SH-SY5Y (cell line): ENCODE data around the gene MC5R.

Experiments used
- GATA2 ChIP-seq: IDR thresholded peaks from 2 replicates; pipeline ENCODE4 v1.6.1; 2011; ENCODE audit warnings: mild to moderate bottlenecking, low read depth, low read length
- GATA3 ChIP-seq: IDR thresholded peaks from 2 replicates; pipeline ENCODE4 v1.6.1; 2011; ENCODE audit warnings: low read depth, mild to moderate bottlenecking, low read length, moderate library complexity

DNA sequence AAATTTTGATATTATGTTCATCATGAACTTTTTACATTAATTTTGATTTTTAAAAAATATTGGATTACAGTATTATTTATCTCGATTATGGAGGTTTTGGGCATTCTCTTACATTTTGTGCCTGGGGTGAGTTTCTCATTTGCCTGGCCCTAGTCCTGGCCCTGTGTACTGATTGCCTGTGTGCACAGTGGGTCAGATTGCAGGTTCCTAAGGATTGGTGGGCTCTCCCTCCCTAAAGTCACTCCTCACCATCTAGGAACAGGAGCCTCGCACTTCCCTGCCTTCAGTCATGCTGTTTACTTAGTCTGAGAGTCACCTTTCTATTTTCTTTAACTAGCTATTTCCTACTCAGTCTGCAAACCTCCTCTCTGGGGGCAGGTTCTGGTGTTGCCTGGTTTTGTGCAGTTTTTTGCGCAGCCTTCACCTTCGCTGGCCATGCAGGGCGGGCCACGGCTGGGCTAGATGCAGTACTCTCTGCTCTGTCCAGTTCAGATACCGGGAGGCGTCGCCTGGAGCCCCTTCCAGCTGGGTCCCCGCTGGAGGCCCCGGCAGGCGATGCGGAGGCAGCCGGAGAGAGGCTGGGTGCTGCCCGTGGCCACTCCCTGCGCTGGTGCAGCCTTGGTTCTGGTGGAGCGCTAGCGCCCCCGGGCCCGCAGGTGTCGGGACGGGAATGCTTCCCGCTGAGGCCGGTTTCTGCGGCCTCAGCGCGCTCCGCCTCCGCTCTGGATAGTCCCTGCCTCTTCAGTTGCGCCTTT is 23.3 kb upstream of the MC5R start:
- no peak for TF ChIP-seq GATA3
- TF ChIP-seq GATA2: no peak
